Spleen (tissue), 11 donors: ENCODE measurements around the gene VSNL1. TPM values are rescaled to one million over a fixed set of nuclear protein-coding genes. Genes with fewer than 3 reads are reported as not detected.
"Not testable (repeated sequence)": the region's sequence is repeated elsewhere in the genome, so short reads cannot be mapped to it uniquely, and the experiment has no call there.

Experiments used
- DNase-seq: peaks from one replicate; pipeline ENCODE4 v3.0.0-alpha.2; 2020
- H3K27ac ChIP-seq, 8 donors: fragments of 200-600 bp; sonication (generic) in 7 of 8; 1 replicate in 4 of 8; 2 replicates in 4 of 8; pipeline versions ENCODE4 v1.5.0 to v1.8.0; 2016 to 2021; ENCODE audit warnings: inconsistent platforms in 4 of 8, mild to moderate bottlenecking in 4 of 8, moderate library complexity in 1 of 8
- H3K27me3 ChIP-seq, 7 donors: fragments of 200-600 bp; sonication (generic) in 6 of 7; replicated peaks in 1 of 7; 1 replicate in 4 of 7; 2 replicates in 3 of 7; pipeline versions ENCODE4 v1.5.0 to v1.8.0; 2016 to 2021; ENCODE audit warnings: inconsistent platforms in 3 of 7, mild to moderate bottlenecking in 1 of 7
- H3K36me3 ChIP-seq, 6 donors: fragments of 200-600 bp; sonication (generic) in 5 of 6; 1 replicate in 4 of 6; 2 replicates in 2 of 6; pipeline versions ENCODE4 v1.5.0 to v1.8.0; 2016 to 2021; ENCODE audit warnings: inconsistent platforms in 2 of 6
- H3K4me1 ChIP-seq, 6 donors: fragments of 200-600 bp; sonication (generic) in 5 of 6; 1 replicate in 3 of 6; 2 replicates in 3 of 6; pipeline versions ENCODE4 v1.5.0 to v1.8.0; 2016 to 2021; ENCODE audit warnings: inconsistent platforms in 3 of 6
- H3K4me3 ChIP-seq, 8 donors: fragments of 200-600 bp; sonication (generic) in 7 of 8; 1 replicate in 4 of 8; 2 replicates in 4 of 8; pipeline versions ENCODE4 v1.5.0 to v1.8.0; 2016 to 2021; ENCODE audit warnings: inconsistent platforms in 4 of 8, mild to moderate bottlenecking in 4 of 8, moderate library complexity in 2 of 8
- H3K9me3 ChIP-seq, 8 donors: fragments of 200-600 bp; sonication (generic) in 7 of 8; 1 replicate in 4 of 8; 2 replicates in 4 of 8; pipeline versions ENCODE4 v1.5.0 to v1.8.0; 2016 to 2021; ENCODE audit warnings: inconsistent platforms in 4 of 8
- POLR2A ChIP-seq, 3 donors: fragments of 450-650 bp; IDR thresholded peaks; one replicate each; pipeline ENCODE4 v1.5.1; 2017; ENCODE audit warnings: antibody characterized with exemption in 3 of 3, mild to moderate bottlenecking in 1 of 3
- POLR2AphosphoS5 ChIP-seq, 3 donors: sonication (generic); formaldehyde crosslinking; IDR thresholded peaks; one replicate each; pipeline ENCODE4 v1.5.1; 2017; ENCODE audit warnings: antibody characterized with exemption in 3 of 3
- WGBS, 5 donors: extraction: QIAGEN DNeasy Blood & Tissue Kit in 3 of 5; methylation state at CpG; one replicate each; pipeline versions ENCODE4 v1.1.5 to v1.1.7; 2013 to 2018; 5-methylcytosine and 5-hydroxymethylcytosine counted together
- intact Hi-C: fragments of 100-400 bp; cut with DNase I; formaldehyde crosslinking; loops from one replicate; pipeline ENCODE4 v1.15.0; 2023; ENCODE audit warnings: low total_unique reads
- polyA plus RNA-seq, 3 donors: library from polyadenylated mRNA; stranded (reverse); fragments of 200-250 nt; gene quantifications; one replicate each; pipeline ENCODE4 v1.2.1, GENCODE V29; 2013
- total RNA-seq, 7 donors: library from RNA; depleted of rRNA in 3 of 7; stranded (reverse); fragments of >200 nt in 3 of 7; fragmentation: NEBNext Ultra II Directional in 4 of 7; extraction: Animal tissue kit (Norgen Biotek cat#: 25700) in 4 of 7; gene quantifications; one replicate each; pipeline versions ENCODE4 v1.1.0 to v1.2.1, GENCODE V29; 2016 to 2021
- TF ChIP-seq, protein P1 (sequence below), 11 experiments: fragments of 200-600 bp in 7 of 11; fragments of 450-650 bp in 4 of 11; sonication (generic) in 4 of 11; IDR thresholded peaks in 8 of 11; conservative IDR thresholded peaks in 3 of 11; 1 replicate in 7 of 11; 2 replicates in 4 of 11; pipeline versions ENCODE4 v1.4.0 to v1.8.0; 2016 to 2021; ENCODE audit warnings: antibody characterized with exemption in 11 of 11, inconsistent platforms in 4 of 11, mild to moderate bottlenecking in 1 of 11
- donor health status: healthy with polysubstance abuse.
- donor health status: DM: no; HTN: no; CAD: no; lungs with moderate emphysema.
- donor health status: DM: no; HTN: no; CAD: no.
- donor health status: Bipolar disorder and iron deficiency.
- donor health status: healthy.
- donor health status: DM: no; HTN: no; CAD: no.
- donor health status: DM: yes; HTN: yes; CAD: no.

Gene VSNL1
- total and polyA plus RNA-seq, 10 donors = 0.06 to 0.16 TPM; not detected in 8

DNA sequence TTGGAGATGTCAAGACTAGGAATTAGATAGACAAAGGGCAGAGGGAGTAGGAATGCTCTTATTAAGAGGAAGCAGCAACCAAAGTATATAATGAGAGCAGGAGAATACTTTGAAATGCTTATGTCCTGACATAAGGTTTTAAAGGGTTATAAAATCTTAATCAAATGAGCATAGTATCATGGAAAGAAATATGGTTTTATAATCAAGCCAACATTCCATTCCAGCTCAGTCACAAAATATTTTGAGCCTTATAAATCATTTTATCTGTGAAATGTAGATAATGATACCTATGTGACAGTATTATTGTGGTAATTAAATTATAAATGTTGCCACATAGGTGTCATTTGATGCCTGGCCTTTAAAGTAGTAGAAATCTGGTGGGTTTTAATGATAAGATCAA is 17.6 kb downstream of the VSNL1 start:
- no peaks in the 10 kb centered on the region for H3K36me3 ChIP-seq
- no peaks in the 10 kb centered on the region for H3K27me3 ChIP-seq
- no peaks in the 10 kb centered on the region for H3K4me1 ChIP-seq
- intact Hi-C loops = no loop called here
- no peaks in the 10 kb centered on the region for H3K9me3 ChIP-seq
- H3K4me3 ChIP-seq = no peak overlapping the region
- DNase-seq = no peak
- no peak overlapping the region for H3K27ac ChIP-seq
- TF ChIP-seq POLR2AphosphoS5 (IDR thresholded peaks at IDR 0.05) = no peak
- no peak for TF ChIP-seq POLR2A (IDR thresholded peaks at IDR 0.05)
- TF ChIP-seq, protein P1, sequence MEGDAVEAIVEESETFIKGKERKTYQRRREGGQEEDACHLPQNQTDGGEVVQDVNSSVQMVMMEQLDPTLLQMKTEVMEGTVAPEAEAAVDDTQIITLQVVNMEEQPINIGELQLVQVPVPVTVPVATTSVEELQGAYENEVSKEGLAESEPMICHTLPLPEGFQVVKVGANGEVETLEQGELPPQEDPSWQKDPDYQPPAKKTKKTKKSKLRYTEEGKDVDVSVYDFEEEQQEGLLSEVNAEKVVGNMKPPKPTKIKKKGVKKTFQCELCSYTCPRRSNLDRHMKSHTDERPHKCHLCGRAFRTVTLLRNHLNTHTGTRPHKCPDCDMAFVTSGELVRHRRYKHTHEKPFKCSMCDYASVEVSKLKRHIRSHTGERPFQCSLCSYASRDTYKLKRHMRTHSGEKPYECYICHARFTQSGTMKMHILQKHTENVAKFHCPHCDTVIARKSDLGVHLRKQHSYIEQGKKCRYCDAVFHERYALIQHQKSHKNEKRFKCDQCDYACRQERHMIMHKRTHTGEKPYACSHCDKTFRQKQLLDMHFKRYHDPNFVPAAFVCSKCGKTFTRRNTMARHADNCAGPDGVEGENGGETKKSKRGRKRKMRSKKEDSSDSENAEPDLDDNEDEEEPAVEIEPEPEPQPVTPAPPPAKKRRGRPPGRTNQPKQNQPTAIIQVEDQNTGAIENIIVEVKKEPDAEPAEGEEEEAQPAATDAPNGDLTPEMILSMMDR (IDR thresholded peaks at IDR 0.05 in 8 of 11, conservative IDR thresholded peaks at IDR 0.05 in 3 of 11) = no peak

DNA sequence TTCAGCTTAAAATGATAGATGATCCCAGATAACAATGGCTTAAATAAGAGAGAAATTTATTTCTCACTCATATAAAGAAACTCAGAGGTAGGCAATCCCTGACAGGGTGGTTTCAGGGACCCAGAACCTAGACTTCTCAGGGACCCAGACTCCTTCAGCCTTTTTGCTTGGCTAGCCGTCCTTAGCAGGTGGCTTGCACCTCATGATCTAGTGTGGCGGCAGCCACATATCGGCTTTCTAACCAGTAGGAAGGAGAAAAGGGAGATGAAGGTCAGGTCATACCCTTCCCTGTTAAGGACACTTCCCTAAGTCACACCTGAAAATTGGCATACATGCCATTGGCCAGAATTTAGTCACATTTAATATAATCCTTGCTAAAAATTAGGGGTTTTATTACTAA is 18.4 kb downstream of the VSNL1 start:
- Histone ChIP-seq H3K36me3 (no peaks in the 10 kb centered on the region), H3K9me3 (no peaks in the 10 kb centered on the region), H3K4me3 (no peak overlapping the region), H3K4me1 (no peaks in the 10 kb centered on the region), H3K27me3 (no peaks in the 10 kb centered on the region), H3K27ac (no peak overlapping the region)
- no peak for DNase-seq
- intact Hi-C loops = no loop called here
- no peak for TF ChIP-seq POLR2AphosphoS5 (IDR thresholded peaks at IDR 0.05)
- TF ChIP-seq POLR2A (IDR thresholded peaks at IDR 0.05) = no peak
- WGBS, 5 donors = 80 to 90% (median 86%) methylated on average over 3 of the region's 3 CpGs

DNA sequence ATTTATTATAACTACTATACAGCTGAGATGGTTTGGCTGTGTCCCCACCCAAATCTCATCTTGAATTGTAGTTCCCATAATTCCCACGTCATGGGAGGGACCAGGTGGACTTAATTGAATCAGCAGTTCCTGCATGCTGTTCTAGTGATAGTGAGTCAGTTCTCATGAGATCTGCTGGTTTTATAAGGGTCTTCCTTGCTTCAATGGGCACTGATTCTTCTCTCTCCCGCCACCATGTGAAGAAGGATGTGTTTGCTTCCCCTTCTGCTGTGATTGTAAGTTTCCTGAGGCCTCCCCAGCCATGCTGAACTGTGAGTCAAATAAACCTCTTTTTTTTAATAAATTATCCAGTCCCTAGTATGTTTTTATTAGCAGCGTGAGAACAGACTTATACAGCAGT is 25.2 kb downstream of the VSNL1 start:
- intact Hi-C loops, H3K27ac ChIP-seq, H3K4me1 ChIP-seq, H3K36me3 ChIP-seq, H3K9me3 ChIP-seq, DNase-seq, H3K4me3 ChIP-seq, H3K27me3 ChIP-seq: not testable (repeated sequence)
- WGBS, 5 donors = 75 to 92% (median 88%) methylated on average over 3 of the region's 3 CpGs

DNA sequence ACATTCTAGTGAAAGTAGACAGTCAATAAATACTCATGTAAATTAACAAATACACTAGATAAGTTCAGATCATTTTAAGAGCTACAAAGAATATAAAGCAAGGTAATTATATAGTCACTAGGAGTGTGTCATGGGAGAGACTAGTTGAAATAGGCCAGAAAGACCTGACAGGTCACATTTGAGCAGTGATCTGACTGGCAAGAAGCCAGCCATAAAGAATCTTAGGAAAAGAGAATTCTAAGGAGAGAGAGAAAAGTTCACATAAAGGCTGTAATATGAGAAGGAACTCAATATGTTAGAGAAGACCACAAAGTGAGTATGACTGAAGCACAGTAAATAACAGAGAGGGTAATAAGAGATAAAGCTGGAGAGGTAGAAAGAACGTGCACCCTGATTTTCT is 31.2 kb downstream of the VSNL1 start:
- Histone ChIP-seq H3K4me3 (no peak overlapping the region), H3K9me3 (no peaks in the 10 kb centered on the region), H3K27ac (no peak overlapping the region), H3K27me3 (no peaks in the 10 kb centered on the region), H3K36me3 (no peaks in the 10 kb centered on the region), H3K4me1 (no peaks in the 10 kb centered on the region)
- WGBS, 5 donors = 49 to 69% (median 65%) methylated on average over 1 of the region's 1 CpG
- TF ChIP-seq, protein P1 (IDR thresholded peaks at IDR 0.05 in 8 of 11, conservative IDR thresholded peaks at IDR 0.05 in 3 of 11) = no peak
- TF ChIP-seq POLR2A (IDR thresholded peaks at IDR 0.05) (no peak), POLR2AphosphoS5 (IDR thresholded peaks at IDR 0.05) (no peak)
- DNase-seq = no peak
- intact Hi-C loops = no loop called here

- 81 to 95% (median 93%) methylated on average over 3 of the region's 3 CpGs for WGBS, 5 donors
- Histone ChIP-seq H3K27me3 (no peaks in the 10 kb centered on the region), H3K27ac (no peak overlapping the region), H3K4me3 (no peak overlapping the region), H3K4me1 (no peaks in the 10 kb centered on the region), H3K36me3 (no peaks in the 10 kb centered on the region), H3K9me3 (no peaks in the 10 kb centered on the region)
- intact Hi-C loops = no loop called here
- no peak for DNase-seq
- TF ChIP-seq POLR2A (IDR thresholded peaks at IDR 0.05) (no peak), POLR2AphosphoS5 (IDR thresholded peaks at IDR 0.05) (no peak)
- TF ChIP-seq, protein P1 (IDR thresholded peaks at IDR 0.05 in 8 of 11, conservative IDR thresholded peaks at IDR 0.05 in 3 of 11) = no peak
Observed at GRCh38 chr2:17573085-17573803, 32.7 kb downstream of the VSNL1 start.
